Neural cell (in vitro differentiated cells): Measurements from ENCODE around the gene RNF34. TPM values are rescaled to one million over a fixed set of nuclear protein-coding genes. Genes with fewer than 3 reads are reported as not detected.

Source experiments
- H2AFZ ChIP-seq: fragments of 200-600, 300-800 bp; sonication (generic), shearing (Covaris generic); 2 replicates; pipeline ENCODE4 v1.6.0; 2014; ENCODE audit warnings: low read depth, mild to moderate bottlenecking, antibody characterized with exemption, low read length, moderate library complexity
- H3F3A ChIP-seq: fragments of 200-600 bp; shearing (Covaris generic); 2 replicates; pipeline ENCODE4 v1.6.1; 2016; ENCODE audit warnings: mild to moderate bottlenecking, moderate library complexity, mixed read lengths, antibody characterized with exemption, low read length; ENCODE audit not compliant: insufficient read depth, poor library complexity, severe bottlenecking
- H3K27ac ChIP-seq: fragments of 200-600, 300-800 bp; sonication (generic), shearing (Covaris generic); 2 replicates; pipeline ENCODE4 v1.5.1; 2014; ENCODE audit warnings: mild to moderate bottlenecking, low read length, moderate library complexity
- H3K27me3 ChIP-seq: fragments of 300-800, 200-600 bp; sonication (generic), shearing (Covaris generic); 2 replicates; pipeline ENCODE4 v1.6.0; 2014; ENCODE audit warnings: mild to moderate bottlenecking, low read depth, low read length, moderate library complexity; ENCODE audit not compliant: insufficient read depth
- H3K36me3 ChIP-seq: fragments of 300-800, 200-600 bp; sonication (generic), shearing (Covaris generic); 2 replicates; pipeline ENCODE4 v1.5.1; 2014; ENCODE audit warnings: mild to moderate bottlenecking, antibody characterized with exemption, low read length, moderate library complexity; ENCODE audit not compliant: insufficient read depth
- H3K4me2 ChIP-seq: fragments of 300-800, 200-600 bp; sonication (generic), shearing (Covaris generic); 2 replicates; pipeline ENCODE4 v1.6.0; 2014; ENCODE audit warnings: mild to moderate bottlenecking, low read length
- H3K4me3 ChIP-seq: fragments of 300-800, 200-600 bp; sonication (generic), shearing (Covaris generic); 2 replicates; pipeline ENCODE4 v1.5.1; 2014; ENCODE audit warnings: mild to moderate bottlenecking, low read length, moderate library complexity
- H3K79me2 ChIP-seq: fragments of 200-600 bp; shearing (Covaris generic); replicated peaks from 2 replicates; pipeline ENCODE4 v1.6.0; 2014; ENCODE audit warnings: mild to moderate bottlenecking, low read length, moderate library complexity; ENCODE audit not compliant: insufficient read depth
- H3K9ac ChIP-seq: fragments of 300-800, 200-600 bp; sonication (generic), shearing (Covaris generic); 2 replicates; pipeline ENCODE4 v1.6.1; 2016; ENCODE audit warnings: mild to moderate bottlenecking, low read length, mixed read lengths
- H3K9me2 ChIP-seq: fragments of 200-600 bp; shearing (Covaris generic); 2 replicates; pipeline ENCODE4 v1.6.1; 2016; ENCODE audit warnings: mild to moderate bottlenecking, low read length, mixed read lengths; ENCODE audit not compliant: insufficient read depth
- H3K9me3 ChIP-seq: fragments of 200-600, 300-800 bp; sonication (generic), shearing (Covaris generic); 2 replicates; pipeline ENCODE4 v1.6.1; 2016; ENCODE audit warnings: mild to moderate bottlenecking, mixed run types, low read length, moderate library complexity, mixed read lengths
- H4K20me1 ChIP-seq: fragments of 200-600 bp; shearing (Covaris generic); 2 replicates; pipeline ENCODE4 v1.6.1; 2016; ENCODE audit warnings: mild to moderate bottlenecking, mixed run types; ENCODE audit not compliant: insufficient read depth
- EP300 ChIP-seq: fragments of 450-650 bp; conservative IDR thresholded peaks from 2 replicates; pipeline ENCODE4 v1.6.1; 2014; ENCODE audit warnings: antibody characterized with exemption, mild to moderate bottlenecking, moderate library complexity; ENCODE audit not compliant: poor library complexity, severe bottlenecking
- EZH2 ChIP-seq: fragments of 200-600, 300-800 bp; shearing (Covaris generic), sonication (generic); IDR thresholded peaks from 2 replicates; pipeline ENCODE4 v1.6.1; 2014; ENCODE audit warnings: antibody characterized with exemption, low read length, borderline replicate concordance, mild to moderate bottlenecking; ENCODE audit not compliant: insufficient read depth, poor library complexity, severe bottlenecking
- MXI1 ChIP-seq: fragments of 450-650 bp; conservative IDR thresholded peaks from 2 replicates; pipeline ENCODE4 v1.6.1; 2014; ENCODE audit warnings: antibody characterized with exemption, mild to moderate bottlenecking; ENCODE audit not compliant: poor library complexity, severe bottlenecking
- POLR2AphosphoS5 ChIP-seq: IDR thresholded peaks from 2 replicates; pipeline ENCODE4 v1.6.1; 2012
- RAD21 ChIP-seq: fragments of 450-650 bp; conservative IDR thresholded peaks from 2 replicates; pipeline ENCODE4 v1.6.1; 2014; ENCODE audit warnings: antibody characterized with exemption, mild to moderate bottlenecking, moderate library complexity
- REST ChIP-seq: IDR thresholded peaks from 2 replicates; pipeline ENCODE4 v1.6.1; 2012; ENCODE audit warnings: borderline replicate concordance
- SMC3 ChIP-seq: fragments of 450-650 bp; conservative IDR thresholded peaks from 2 replicates; pipeline ENCODE4 v1.6.1; 2014; ENCODE audit warnings: antibody characterized with exemption, mild to moderate bottlenecking, moderate library complexity; ENCODE audit not compliant: poor library complexity
- TAF1 ChIP-seq: IDR thresholded peaks from 2 replicates; pipeline ENCODE4 v1.6.1; 2012; ENCODE audit warnings: low read depth
- polyA plus RNA-seq: library from polyadenylated mRNA; depleted of rRNA; stranded (reverse); fragments of >200 nt; gene quantifications from 2 replicates; pipeline ENCODE4 v1.2.3, GENCODE V29; 2014
- TF ChIP-seq, protein P1 (sequence below): fragments of 450-650 bp; IDR thresholded peaks from 2 replicates; pipeline ENCODE4 v1.5.1; 2014; ENCODE audit warnings: antibody characterized with exemption, mild to moderate bottlenecking, moderate library complexity; ENCODE audit not compliant: poor library complexity, severe bottlenecking

The RNF34 gene
- polyA plus RNA-seq, 1 donor from 2014 or later, result 68.8 TPM

- no peaks in the 10 kb centered on the region for H3K79me2 ChIP-seq
- TF ChIP-seq SMC3 (no peak), TAF1 (no peak), EZH2 (no peak), MXI1 (no peak), EP300 (no peak), POLR2AphosphoS5 (no peak), RAD21 (no peak), REST (no peak)
- TF ChIP-seq, protein P1, sequence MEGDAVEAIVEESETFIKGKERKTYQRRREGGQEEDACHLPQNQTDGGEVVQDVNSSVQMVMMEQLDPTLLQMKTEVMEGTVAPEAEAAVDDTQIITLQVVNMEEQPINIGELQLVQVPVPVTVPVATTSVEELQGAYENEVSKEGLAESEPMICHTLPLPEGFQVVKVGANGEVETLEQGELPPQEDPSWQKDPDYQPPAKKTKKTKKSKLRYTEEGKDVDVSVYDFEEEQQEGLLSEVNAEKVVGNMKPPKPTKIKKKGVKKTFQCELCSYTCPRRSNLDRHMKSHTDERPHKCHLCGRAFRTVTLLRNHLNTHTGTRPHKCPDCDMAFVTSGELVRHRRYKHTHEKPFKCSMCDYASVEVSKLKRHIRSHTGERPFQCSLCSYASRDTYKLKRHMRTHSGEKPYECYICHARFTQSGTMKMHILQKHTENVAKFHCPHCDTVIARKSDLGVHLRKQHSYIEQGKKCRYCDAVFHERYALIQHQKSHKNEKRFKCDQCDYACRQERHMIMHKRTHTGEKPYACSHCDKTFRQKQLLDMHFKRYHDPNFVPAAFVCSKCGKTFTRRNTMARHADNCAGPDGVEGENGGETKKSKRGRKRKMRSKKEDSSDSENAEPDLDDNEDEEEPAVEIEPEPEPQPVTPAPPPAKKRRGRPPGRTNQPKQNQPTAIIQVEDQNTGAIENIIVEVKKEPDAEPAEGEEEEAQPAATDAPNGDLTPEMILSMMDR, result no peak
- H2AFZ ChIP-seq, result no peak overlapping the region
- H3K9me3 ChIP-seq, result no peaks in the 10 kb centered on the region
- H3K9me2 ChIP-seq, result no peaks in the 10 kb centered on the region
- H3K36me3 ChIP-seq, result no peaks in the 10 kb centered on the region
- H3K4me3 ChIP-seq, result no peak overlapping the region
- no peaks in the 10 kb centered on the region for H3F3A ChIP-seq
- no peaks in the 10 kb centered on the region for H3K27me3 ChIP-seq
- no peaks in the 10 kb centered on the region for H4K20me1 ChIP-seq
- no peak overlapping the region for H3K9ac ChIP-seq
- H3K4me2 ChIP-seq, result no peak overlapping the region
- H3K27ac ChIP-seq, result no peak overlapping the region
Measured at GRCh38 chr12:121378736-121379135, 21.2 kb upstream of the RNF34 start.

- no peaks in the 10 kb centered on the region for H3K79me2 ChIP-seq
- H2AFZ ChIP-seq, result no peak overlapping the region
- H3K27me3 ChIP-seq, result no peaks in the 10 kb centered on the region
- TF ChIP-seq SMC3 (no peak), REST (no peak), EZH2 (no peak), POLR2AphosphoS5 (no peak), RAD21 (no peak), TAF1 (no peak), EP300 (no peak), MXI1 (no peak)
- TF ChIP-seq, protein P1, result no peak
- no peaks in the 10 kb centered on the region for H3F3A ChIP-seq
- H3K9me2 ChIP-seq, result no peaks in the 10 kb centered on the region
- H4K20me1 ChIP-seq, result no peaks in the 10 kb centered on the region
- H3K9me3 ChIP-seq, result no peaks in the 10 kb centered on the region
- H3K9ac ChIP-seq, result no peak overlapping the region
- H3K4me2 ChIP-seq, result no peak overlapping the region
- no peak overlapping the region for H3K27ac ChIP-seq
- H3K36me3 ChIP-seq, result no peaks in the 10 kb centered on the region
- H3K4me3 ChIP-seq, result no peak overlapping the region
Measured at GRCh38 chr12:121379945-121380344, 20.0 kb upstream of the RNF34 start.
